Parathyroid adenoma (tissue), 2 donors: ENCODE results near the gene VGF.
A peak's percentile ranks its signal among the peaks of the same experiment; 100 is the strongest.

Experiments used
- H2AFZ ChIP-seq: fragments of 300-600 bp; sonication (generic); one replicate; pipeline ENCODE4 v1.7.0; 2017; ENCODE audit warnings: antibody characterized with exemption, mild to moderate bottlenecking
- H3K27ac ChIP-seq: fragments of 300-600 bp; sonication (generic); one replicate; pipeline ENCODE4 v1.7.0; 2017
- H3K27me3 ChIP-seq: fragments of 300-600 bp; sonication (generic); one replicate; pipeline ENCODE4 v1.7.0; 2017; ENCODE audit warnings: low read length; ENCODE audit not compliant: control insufficient read depth, insufficient read depth
- H3K36me3 ChIP-seq: fragments of 300-600 bp; sonication (generic); one replicate; pipeline ENCODE4 v1.7.0; 2017; ENCODE audit warnings: low read length; ENCODE audit not compliant: control insufficient read depth, insufficient read depth
- H3K4me1 ChIP-seq: fragments of 300-600 bp; sonication (generic); one replicate; pipeline ENCODE4 v1.7.0; 2017; ENCODE audit warnings: control low read depth
- H3K4me2 ChIP-seq: fragments of 300-600 bp; sonication (generic); one replicate; pipeline ENCODE4 v1.7.0; 2017; ENCODE audit warnings: low read length
- H3K4me3 ChIP-seq: fragments of 300-600 bp; sonication (generic); one replicate; pipeline ENCODE4 v1.7.0; 2017; ENCODE audit warnings: low read depth, low read length
- H3K79me2 ChIP-seq: fragments of 300-600 bp; sonication (generic); one replicate; pipeline ENCODE4 v1.7.0; 2017; ENCODE audit warnings: control low read depth
- H3K9ac ChIP-seq: fragments of 300-600 bp; sonication (generic); one replicate; pipeline ENCODE4 v1.7.0; 2017; ENCODE audit warnings: mild to moderate bottlenecking
- H3K9me3 ChIP-seq: fragments of 300-600 bp; sonication (generic); one replicate; pipeline ENCODE4 v1.7.0; 2017; ENCODE audit warnings: low read length; ENCODE audit not compliant: control insufficient read depth
- TF ChIP-seq, protein P1 (sequence below): fragments of 300-600 bp; sonication (generic); IDR thresholded peaks from one replicate; pipeline ENCODE4 v1.7.0; 2017; ENCODE audit warnings: antibody characterized with exemption, mild to moderate bottlenecking
- donor health status: primary hyperparathyroidism.

Gene VGF

DNA sequence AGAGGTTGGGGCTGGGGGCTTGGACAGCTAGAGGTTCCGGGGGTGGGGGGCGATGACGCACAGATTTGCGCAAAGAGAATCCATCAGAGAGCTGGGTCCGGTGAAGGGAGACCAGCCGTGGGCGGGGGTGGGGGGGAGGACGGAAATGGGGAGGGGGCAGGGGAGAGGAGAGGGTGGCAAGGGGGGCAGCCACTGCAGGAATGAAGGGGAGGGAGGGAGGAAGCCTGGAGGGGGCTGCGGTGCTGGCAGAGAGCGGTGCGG is 1.2 kb upstream of the VGF start:
- H3K9me3 ChIP-seq, result no peaks in the 10 kb centered on the region
- TF ChIP-seq, protein P1, sequence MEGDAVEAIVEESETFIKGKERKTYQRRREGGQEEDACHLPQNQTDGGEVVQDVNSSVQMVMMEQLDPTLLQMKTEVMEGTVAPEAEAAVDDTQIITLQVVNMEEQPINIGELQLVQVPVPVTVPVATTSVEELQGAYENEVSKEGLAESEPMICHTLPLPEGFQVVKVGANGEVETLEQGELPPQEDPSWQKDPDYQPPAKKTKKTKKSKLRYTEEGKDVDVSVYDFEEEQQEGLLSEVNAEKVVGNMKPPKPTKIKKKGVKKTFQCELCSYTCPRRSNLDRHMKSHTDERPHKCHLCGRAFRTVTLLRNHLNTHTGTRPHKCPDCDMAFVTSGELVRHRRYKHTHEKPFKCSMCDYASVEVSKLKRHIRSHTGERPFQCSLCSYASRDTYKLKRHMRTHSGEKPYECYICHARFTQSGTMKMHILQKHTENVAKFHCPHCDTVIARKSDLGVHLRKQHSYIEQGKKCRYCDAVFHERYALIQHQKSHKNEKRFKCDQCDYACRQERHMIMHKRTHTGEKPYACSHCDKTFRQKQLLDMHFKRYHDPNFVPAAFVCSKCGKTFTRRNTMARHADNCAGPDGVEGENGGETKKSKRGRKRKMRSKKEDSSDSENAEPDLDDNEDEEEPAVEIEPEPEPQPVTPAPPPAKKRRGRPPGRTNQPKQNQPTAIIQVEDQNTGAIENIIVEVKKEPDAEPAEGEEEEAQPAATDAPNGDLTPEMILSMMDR, result no peak
- no peak overlapping the region for H3K9ac ChIP-seq
- H3K4me1 ChIP-seq, result peaks cover 15% of the 10 kb centered on the region
- H3K4me3 ChIP-seq, result no peak overlapping the region
- no peaks in the 10 kb centered on the region for H3K36me3 ChIP-seq
- no peak overlapping the region for H3K27ac ChIP-seq
- peaks cover 10% of the 10 kb centered on the region for H3K27me3 ChIP-seq
- no peaks in the 10 kb centered on the region for H3K79me2 ChIP-seq
- H2AFZ ChIP-seq, result no peak overlapping the region
- no peak overlapping the region for H3K4me2 ChIP-seq

DNA sequence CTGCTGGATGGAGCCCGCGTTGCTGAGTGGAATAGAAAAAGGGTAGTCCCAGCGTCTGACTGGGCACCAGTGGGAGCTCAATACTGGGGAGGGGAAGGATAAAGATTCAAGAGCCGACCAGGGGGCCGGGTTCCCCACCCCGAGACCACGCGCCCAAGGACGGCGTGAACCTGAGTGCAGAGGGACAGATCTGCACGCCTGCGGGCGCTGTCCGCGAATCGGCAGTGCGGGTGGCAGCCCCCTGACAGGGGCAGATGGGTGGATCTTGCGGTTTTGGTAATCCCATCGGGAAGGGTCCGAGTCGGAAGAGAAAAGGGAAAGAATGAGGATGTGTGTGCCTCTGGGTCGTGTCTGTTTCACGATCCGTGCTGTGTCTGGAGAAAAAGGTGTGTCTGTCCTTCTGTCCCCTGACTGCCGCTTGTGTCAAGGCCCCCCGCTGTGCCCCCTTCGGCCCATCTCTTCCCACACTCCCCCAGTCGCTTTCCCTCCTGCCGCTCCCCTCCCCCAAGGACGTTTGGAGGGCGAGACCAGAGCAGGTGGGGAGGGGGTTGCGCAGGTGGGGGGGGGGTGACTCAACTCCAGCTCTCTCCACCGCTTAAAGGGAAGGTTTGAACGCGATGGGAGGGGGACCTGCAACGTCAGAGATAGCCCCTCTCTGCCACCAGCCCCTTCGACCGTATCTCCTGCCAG is 734 bp upstream of the VGF start:
- Histone ChIP-seq H3K9me3 (no peaks in the 10 kb centered on the region), H3K27me3 (peaks cover 6% of the 10 kb centered on the region), H3K9ac (no peak overlapping the region), H3K36me3 (no peaks in the 10 kb centered on the region), H3K4me1 (peaks cover 15% of the 10 kb centered on the region), H3K79me2 (no peaks in the 10 kb centered on the region), H2AFZ (no peak overlapping the region), H3K4me2 (no peak overlapping the region), H3K4me3 (no peak overlapping the region), H3K27ac (no peak overlapping the region)
- TF ChIP-seq, protein P1, result no peak

DNA sequence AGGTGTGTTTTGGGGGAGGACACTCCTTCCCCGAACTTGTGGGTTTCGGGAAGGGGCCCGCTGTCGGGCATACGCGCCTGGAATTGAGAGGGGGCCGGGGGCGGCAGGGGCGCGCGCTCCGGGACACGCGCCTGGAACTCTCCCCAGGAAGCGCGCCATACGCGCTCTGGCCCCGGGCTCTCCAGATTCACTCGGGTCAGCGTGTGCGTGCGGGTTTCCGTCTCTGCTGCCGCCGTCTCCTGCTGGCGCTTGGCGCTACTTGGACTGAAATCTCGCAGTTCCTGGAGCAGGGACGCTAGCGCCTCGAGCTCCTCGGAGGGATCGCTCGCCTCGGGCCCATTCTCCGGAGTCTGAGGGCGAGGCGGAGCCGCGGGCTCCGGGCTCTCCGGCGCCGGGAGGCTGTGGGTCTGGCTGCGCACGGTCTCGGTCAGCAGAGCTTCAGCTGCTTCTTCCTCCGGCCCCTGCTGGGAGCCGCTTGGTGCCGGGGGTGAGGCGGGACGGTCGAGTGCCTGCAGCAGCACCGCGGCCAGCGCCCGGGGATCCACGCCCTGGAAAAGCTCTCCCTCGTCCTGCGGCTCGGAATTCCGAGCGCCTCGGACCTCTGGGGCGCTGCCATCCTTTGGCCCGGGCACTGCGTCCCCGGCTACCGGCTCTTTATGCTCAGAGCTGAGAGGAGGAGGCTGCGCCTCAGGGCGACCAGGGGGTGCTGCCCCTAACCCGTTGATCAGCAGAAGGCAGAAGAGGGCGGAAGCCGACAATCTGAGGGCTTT is 1.1 kb downstream of the VGF start:
- Histone ChIP-seq H2AFZ (peak overlapping the region; percentile 76), H3K9me3 (no peaks in the 10 kb centered on the region), H3K9ac (no peak overlapping the region), H3K27ac (no peak overlapping the region), H3K36me3 (no peaks in the 10 kb centered on the region), H3K79me2 (no peaks in the 10 kb centered on the region), H3K27me3 (no peaks in the 10 kb centered on the region), H3K4me2 (no peak overlapping the region), H3K4me1 (peaks cover 11% of the 10 kb centered on the region), H3K4me3 (no peak overlapping the region)
- TF ChIP-seq, protein P1, result no peak

DNA sequence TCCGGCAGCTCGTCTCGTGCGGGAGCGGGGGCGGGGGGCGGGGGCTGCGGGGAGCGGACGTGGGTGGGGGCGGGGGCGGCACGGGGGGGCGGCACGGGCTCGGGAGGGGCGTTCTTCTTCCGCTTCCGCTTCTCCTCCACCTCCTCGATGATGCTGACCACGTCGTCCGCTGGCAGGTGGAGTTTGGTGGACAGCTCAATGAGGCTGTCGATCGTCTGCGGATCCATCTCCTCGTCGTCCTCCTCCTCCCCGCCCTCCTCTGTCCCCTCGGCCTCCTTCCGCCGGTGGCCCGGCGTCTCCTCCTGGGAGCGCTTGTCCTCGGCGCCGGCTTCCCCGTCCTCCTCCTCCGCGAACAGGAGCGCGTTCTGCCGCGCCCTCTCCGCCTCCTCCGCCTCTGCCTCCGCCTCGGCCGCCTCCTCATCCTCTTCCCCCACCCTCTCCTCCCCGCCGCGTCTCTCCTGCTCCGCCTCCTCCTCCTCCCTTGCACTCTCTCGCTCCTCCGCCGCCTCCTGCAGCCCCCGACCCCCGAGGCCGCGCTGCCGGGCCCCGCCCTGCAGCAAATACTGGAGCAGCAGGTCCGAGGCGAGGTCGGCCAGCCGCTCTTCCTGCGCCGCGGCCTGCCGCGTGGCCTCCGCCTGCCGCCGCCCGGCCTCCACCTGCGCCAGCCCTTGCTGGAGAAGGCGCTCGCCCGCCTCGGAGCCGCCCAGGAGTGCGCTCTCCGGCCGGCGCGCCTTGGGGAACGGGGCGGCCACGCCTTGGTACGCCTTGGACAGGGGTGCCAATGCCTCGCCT is 1.9 kb downstream of the VGF start:
- H3K9me3 ChIP-seq, result no peaks in the 10 kb centered on the region
- no peak overlapping the region for H3K9ac ChIP-seq
- H3K79me2 ChIP-seq, result no peaks in the 10 kb centered on the region
- peaks cover 11% of the 10 kb centered on the region for H3K4me1 ChIP-seq
- no peaks in the 10 kb centered on the region for H3K27me3 ChIP-seq
- H2AFZ ChIP-seq, result peak overlapping the region; percentile 76
- TF ChIP-seq, protein P1, result no peak
- H3K36me3 ChIP-seq, result no peaks in the 10 kb centered on the region
- peak overlapping the region; percentile 1 for H3K27ac ChIP-seq
- no peak overlapping the region for H3K4me3 ChIP-seq
- peak overlapping the region; percentile 43 for H3K4me2 ChIP-seq
